Tibial nerve (tissue), 3 donors: ENCODE measurements around the gene PACSIN2.

Experiments used
- CTCF ChIP-seq, 5 experiments: fragments of 200-600 bp in 3 of 5; fragments of 450-650 bp in 2 of 5; sonication (generic) in 3 of 5; IDR thresholded peaks; one replicate each; pipeline ENCODE4 v1.5.1; 2016 to 2019; ENCODE audit warnings: antibody characterized with exemption in 5 of 5, mild to moderate bottlenecking in 3 of 5, moderate library complexity in 2 of 5
- POLR2A ChIP-seq, 2 donors: fragments of 450-650 bp; IDR thresholded peaks; one replicate each; pipeline ENCODE4 v1.6.1; 2017; ENCODE audit warnings: antibody characterized with exemption in 2 of 2, mild to moderate bottlenecking in 2 of 2, moderate library complexity in 2 of 2

GRCh38 chr22:43008921-43009320 lies 6.0 kb downstream of the PACSIN2 start:
- TF ChIP-seq CTCF (IDR thresholded peaks at IDR 0.05) = no peak
- TF ChIP-seq POLR2A (IDR thresholded peaks at IDR 0.05) = no peak
